ENCODE data around the gene CCDC24. TPM values are rescaled to one million over a fixed set of nuclear protein-coding genes. Genes with fewer than 3 reads are reported as not detected.

Gene CCDC24
- total and polyA plus RNA-seq, 2 of the 13 experiments (the other 11 are each of a cell fraction or from before 2014, with no cell fraction given) = 1.4 to 2.9 TPM

DNA sequence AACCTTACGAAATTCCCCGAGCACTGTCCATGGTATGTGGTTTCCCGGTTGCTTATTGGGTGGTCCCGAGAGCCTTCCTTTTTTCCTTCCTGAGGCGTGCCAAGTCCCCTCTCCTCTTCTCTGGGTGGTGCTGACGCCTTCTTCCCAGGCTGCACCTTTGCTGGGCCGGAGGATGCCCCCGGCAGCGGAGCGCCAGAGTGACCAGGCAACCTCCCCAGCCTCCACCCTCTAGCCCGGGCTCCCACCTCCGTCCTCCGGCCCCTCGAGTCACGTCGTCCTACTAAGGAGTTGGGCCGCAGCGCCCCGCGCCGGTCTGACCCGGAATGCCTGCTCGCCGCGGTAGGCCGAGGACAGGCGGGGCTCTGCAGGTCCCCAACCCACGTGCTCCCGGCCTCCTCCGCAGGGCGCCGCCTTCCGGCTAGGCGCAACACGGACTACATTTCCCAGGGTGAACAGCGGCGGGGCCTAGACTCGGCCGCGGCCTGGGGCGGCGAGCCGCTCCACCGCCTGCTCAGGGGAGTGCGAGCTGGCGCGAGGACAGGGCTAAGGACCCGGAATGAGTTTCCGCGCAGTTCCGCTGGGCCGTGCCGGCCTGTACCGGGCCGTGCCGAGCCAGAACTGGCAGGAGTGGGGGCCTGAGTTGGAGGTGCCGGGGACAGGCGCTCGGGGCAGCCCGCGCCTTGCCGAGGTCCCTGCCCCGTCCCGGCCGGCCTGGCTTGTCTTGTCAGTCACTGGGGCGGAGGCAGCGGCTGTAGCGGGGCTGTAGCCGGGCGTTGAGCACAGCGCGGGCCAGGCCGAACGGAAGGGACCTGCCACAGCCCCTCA, 45.0 kb upstream of the CCDC24 start, which contains the start of gene IPO13 (continued):
- TF ChIP-seq SALL2 (CRISPR knock-in tag; IDR thresholded peaks at IDR 0.05) (peak; percentile 96), NFE2 (CRISPR knock-in tag; IDR thresholded peaks at IDR 0.05) (no peak), HES4 (CRISPR knock-in tag; IDR thresholded peaks at IDR 0.05; ENCODE audit: borderline replicate concordance) (peak; percentile 61; the same call in 1 of the 2 replicates), ZBTB7B (CRISPR knock-in tag; IDR thresholded peaks at IDR 0.05) (peak; percentile 83; the same call in 1 of the 2 replicates), ZNF652 (CRISPR knock-in tag; IDR thresholded peaks at IDR 0.05; ENCODE audit: borderline replicate concordance, low read depth) (no peak), FLYWCH1 (CRISPR knock-in tag; IDR thresholded peaks at IDR 0.05) (no peak), NR3C1 (CRISPR knock-in tag; IDR thresholded peaks at IDR 0.05) (no peak), ARNT2 (CRISPR knock-in tag; IDR thresholded peaks at IDR 0.05; ENCODE audit: low read depth) (peak; percentile 77), ZC3H4 (CRISPR knock-in tag; IDR thresholded peaks at IDR 0.05; ENCODE audit: borderline replicate concordance) (0 out of 2 replicates have a peak, but pooled peaks have one; percentile 21), EED (CRISPR knock-in tag; IDR thresholded peaks at IDR 0.05) (peak; percentile 91; the same call in 1 of the 2 replicates), SATB2 (CRISPR knock-in tag; IDR thresholded peaks at IDR 0.05) (peak; percentile 27; the same call in 1 of the 2 replicates), THAP7 (CRISPR knock-in tag; IDR thresholded peaks at IDR 0.05) (peak; percentile 79; the same call in 1 of the 2 replicates), ZNF362 (CRISPR knock-in tag; IDR thresholded peaks at IDR 0.05; ENCODE audit: borderline replicate concordance) (no peak), RORA (CRISPR knock-in tag; IDR thresholded peaks at IDR 0.05) (no peak), ZNF318 (CRISPR knock-in tag; IDR thresholded peaks at IDR 0.05) (peak; percentile 28; the same call in 1 of the 2 replicates), FUBP1 (CRISPR knock-in tag; IDR thresholded peaks at IDR 0.05; ENCODE audit: borderline replicate concordance) (no peak), SMARCC2 (IDR thresholded peaks at IDR 0.05) (no peak)

All from HepG2 (cell line).